Type B pancreatic cell (in vitro differentiated cells): Measurements from ENCODE around the gene TOR4A. TPM values are rescaled to one million over a fixed set of nuclear protein-coding genes. Genes with fewer than 3 reads are reported as not detected.
A peak's percentile ranks its signal among the peaks of the same experiment; 100 is the strongest.

Experiments
- DNase-seq: peaks from one replicate; pipeline ENCODE4 v3.0.0; 2021; ENCODE audit warnings: mixed read lengths; ENCODE audit not compliant: unreplicated experiment; ENCODE audit errors: extremely low spot score
- H3K27ac Mint-ChIP-seq: 2 replicates; pipeline ENCODE4 v1.8.0; 2021; ENCODE audit warnings: mild to moderate bottlenecking, mixed read lengths
- H3K27me3 Mint-ChIP-seq: 2 replicates; pipeline ENCODE4 v1.8.0; 2021; ENCODE audit warnings: mixed read lengths
- H3K36me3 Mint-ChIP-seq: 2 replicates; pipeline ENCODE4 v1.8.0; 2021; ENCODE audit warnings: mixed read lengths
- H3K4me1 Mint-ChIP-seq: one replicate; pipeline ENCODE4 v1.8.0; 2021; ENCODE audit warnings: mixed read lengths; ENCODE audit not compliant: unreplicated experiment
- H3K4me3 Mint-ChIP-seq: 2 replicates; pipeline ENCODE4 v1.8.0; 2021; ENCODE audit warnings: mild to moderate bottlenecking, mixed read lengths
- H3K9me3 Mint-ChIP-seq: 2 replicates; pipeline ENCODE4 v1.8.0; 2021; ENCODE audit warnings: mixed read lengths
- CTCF ChIP-seq: fragments of 200-600 bp; sonication (generic); conservative IDR thresholded peaks from 2 replicates; pipeline ENCODE4 v1.5.0; 2021; ENCODE audit warnings: antibody characterized with exemption, mild to moderate bottlenecking
- total RNA-seq: library from RNA; stranded (reverse); gene quantifications from 2 replicates; pipeline ENCODE4 v1.2.1, GENCODE V29; 2021; ENCODE audit warnings: low replicate concordance

The TOR4A gene
- total RNA-seq, 1 donor from 2014 or later: 4.5 TPM

- DNase-seq: no peak
- Mint-ChIP-seq H3K9me3 (no peaks in the 10 kb centered on the region), H3K27me3 (peaks cover 31% of the 10 kb centered on the region), H3K36me3 (no peaks in the 10 kb centered on the region), H3K4me1 (peaks cover 5% of the 10 kb centered on the region), H3K4me3 (peak overlapping the region; percentile 92), H3K27ac (peak overlapping the region; percentile 86)
- peak; percentile 53 for TF ChIP-seq CTCF
Measured at GRCh38 chr9:137301081-137301947, 23.8 kb downstream of the TOR4A start.

GRCh38 chr9:137302118-137302448 is 24.6 kb downstream of the TOR4A start, which contains the start of gene NRARP:
Gene NRARP (minus strand): TSS chr9:137302271. CDS start chr9:137301928, 343 bp downstream.
- no peaks in the 10 kb centered on the region for H3K4me1 Mint-ChIP-seq
- peak within 1 kb of the TSS; percentile 92 for H3K4me3 Mint-ChIP-seq
- peak; percentile 90 for DNase-seq
- no peak within 1 kb of the TSS for H3K27ac Mint-ChIP-seq
- H3K36me3 Mint-ChIP-seq: no peaks in the 10 kb centered on the region
- no peak for TF ChIP-seq CTCF
- no peaks in the 10 kb centered on the region for H3K9me3 Mint-ChIP-seq
- H3K27me3 Mint-ChIP-seq: peaks cover 24% of the 10 kb centered on the region

GRCh38 chr9:137302449-137303150 is 25.1 kb downstream of the TOR4A start:
- Mint-ChIP-seq H3K9me3 (no peaks in the 10 kb centered on the region), H3K36me3 (no peaks in the 10 kb centered on the region), H3K27ac (no peak overlapping the region), H3K4me1 (no peaks in the 10 kb centered on the region), H3K27me3 (peaks cover 20% of the 10 kb centered on the region), H3K4me3 (peak overlapping the region; percentile 54)
- TF ChIP-seq CTCF: peak; percentile 84
- no peak for DNase-seq

- no peak overlapping the region for H3K27ac Mint-ChIP-seq
- no peak for DNase-seq
- H3K27me3 Mint-ChIP-seq: peaks cover 19% of the 10 kb centered on the region
- H3K9me3 Mint-ChIP-seq: no peaks in the 10 kb centered on the region
- H3K4me3 Mint-ChIP-seq: peak overlapping the region; percentile 54
- no peaks in the 10 kb centered on the region for H3K4me1 Mint-ChIP-seq
- no peaks in the 10 kb centered on the region for H3K36me3 Mint-ChIP-seq
- TF ChIP-seq CTCF: no peak
Measured at GRCh38 chr9:137303151-137303892, 25.8 kb downstream of the TOR4A start.

- no peak overlapping the region for H3K4me3 Mint-ChIP-seq
- H3K27me3 Mint-ChIP-seq: peaks cover 13% of the 10 kb centered on the region
- DNase-seq: no peak
- no peak for TF ChIP-seq CTCF
- H3K9me3 Mint-ChIP-seq: no peaks in the 10 kb centered on the region
- no peaks in the 10 kb centered on the region for H3K4me1 Mint-ChIP-seq
- H3K27ac Mint-ChIP-seq: no peak overlapping the region
- no peaks in the 10 kb centered on the region for H3K36me3 Mint-ChIP-seq
Measured at GRCh38 chr9:137303893-137304382, 26.4 kb downstream of the TOR4A start.
